Measurements from ENCODE around the gene RAD51B.

- TF ChIP-seq CTCF (IDR thresholded peaks at IDR 0.05) (no peak), POLR2A (IDR thresholded peaks at IDR 0.05) (no peak), EP300 (IDR thresholded peaks at IDR 0.05) (no peak)
Observed at GRCh38 chr14:68172216-68172615, 352.6 kb downstream of the RAD51B start.

Measured in tibial nerve (tissue), 4 donors.